GM21723 (cell line): ENCODE data around the gene SIPA1.

Experiments used
- ATAC-seq: cut with Tn5 transposase; IDR thresholded peaks from one replicate; pipeline ENCODE4 v1.9.1; 2021; ENCODE audit warnings: mild to moderate bottlenecking, moderate library complexity; ENCODE audit not compliant: unreplicated experiment

SIPA1 gene

DNA sequence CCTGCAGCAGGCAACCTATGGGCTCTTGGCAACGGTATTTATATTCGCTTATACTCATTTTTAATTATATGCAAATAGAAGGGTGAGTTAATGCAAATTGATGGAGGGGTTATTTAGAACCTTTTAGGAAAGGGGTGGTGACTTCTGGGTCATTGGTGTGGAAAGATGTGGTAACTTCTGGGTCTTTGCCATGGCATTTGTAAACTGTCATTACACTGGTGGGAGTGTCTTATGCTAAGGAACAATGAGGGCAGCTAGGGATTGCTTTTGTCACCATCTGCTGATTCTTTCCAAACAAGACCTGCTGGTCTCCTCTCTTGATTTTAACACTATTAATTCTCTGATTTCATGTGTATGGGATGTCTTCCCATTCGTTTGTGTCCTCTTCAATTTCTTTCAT lies 62.5 kb downstream of the SIPA1 start:
- no peak for ATAC-seq
